Fibroblast of villous mesenchyme (primary cell): Measurements from ENCODE around the gene PLCB3. TPM values are rescaled to one million over a fixed set of nuclear protein-coding genes. Genes with fewer than 3 reads are reported as not detected.
A peak's percentile ranks its signal among the peaks of the same experiment; 100 is the strongest.

Experiments used
- DNase-seq: peaks from one replicate; pipeline ENCODE4 v3.0.0-alpha.2; 2010; ENCODE audit warnings: low read depth
- H3K4me3 ChIP-seq: 2 replicates; pipeline ENCODE4 v1.5.1; 2011; ENCODE audit warnings: low read depth, mild to moderate bottlenecking, low read length
- CTCF ChIP-seq: IDR thresholded peaks from 2 replicates; pipeline ENCODE4 v1.5.1; 2012; ENCODE audit warnings: low read depth, mild to moderate bottlenecking, low read length; ENCODE audit not compliant: insufficient read depth
- total RNA-seq: library from RNA; depleted of rRNA; stranded (reverse); fragments of >200 nt; gene quantifications from 2 replicates; pipeline ENCODE4 v1.2.3, GENCODE V29; 2012

Gene PLCB3
- total RNA-seq, 1 donor: 66.5 TPM

- TF ChIP-seq CTCF: no peak
- H3K4me3 ChIP-seq: no peak overlapping the region
- no peak for DNase-seq
These were observed 31.1 kb upstream of the PLCB3 start for GRCh38 chr11:64220271-64220670.

GRCh38 chr11:64220798-64221197 is 30.5 kb upstream of the PLCB3 start:
- no peak overlapping the region for H3K4me3 ChIP-seq
- no peak for TF ChIP-seq CTCF
- DNase-seq: no peak

- no peak overlapping the region for H3K4me3 ChIP-seq
- no peak for TF ChIP-seq CTCF
- no peak for DNase-seq
These were observed 28.7 kb upstream of the PLCB3 start for GRCh38 chr11:64222651-64223000.

DNA sequence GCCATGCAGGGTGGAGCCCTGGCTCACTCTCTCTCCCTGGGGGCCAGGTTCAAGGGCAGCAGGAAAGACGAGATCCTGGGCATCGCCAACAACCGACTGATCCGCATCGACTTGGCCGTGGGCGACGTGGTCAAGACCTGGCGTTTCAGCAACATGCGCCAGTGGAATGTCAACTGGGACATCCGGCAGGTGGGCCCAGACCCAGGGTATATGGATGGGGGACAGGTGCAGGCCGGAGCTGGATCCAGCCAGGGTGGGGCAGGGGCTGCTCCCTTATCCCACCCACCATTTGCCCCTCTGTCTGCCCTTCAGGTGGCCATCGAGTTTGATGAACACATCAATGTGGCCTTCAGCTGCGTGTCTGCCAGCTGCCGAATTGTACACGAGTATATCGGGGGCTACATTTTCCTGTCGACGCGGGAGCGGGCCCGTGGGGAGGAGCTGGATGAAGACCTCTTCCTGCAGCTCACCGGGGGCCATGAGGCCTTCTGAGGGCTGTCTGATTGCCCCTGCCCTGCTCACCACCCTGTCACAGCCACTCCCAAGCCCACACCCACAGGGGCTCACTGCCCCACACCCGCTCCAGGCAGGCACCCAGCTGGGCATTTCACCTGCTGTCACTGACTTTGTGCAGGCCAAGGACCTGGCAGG is 28.2 kb upstream of the PLCB3 start:
- no peak for DNase-seq
- TF ChIP-seq CTCF: no peak

GRCh38 chr11:64224151-64224890 is 27.0 kb upstream of the PLCB3 start:
- DNase-seq: no peak
- no peak for TF ChIP-seq CTCF
- no peak overlapping the region for H3K4me3 ChIP-seq

More for the DNA sequence above, 28.2 kb upstream of the PLCB3 start:
- H3K4me3 ChIP-seq: no peak overlapping the region

GRCh38 chr11:64224891-64225607 is 26.3 kb upstream of the PLCB3 start:
- no peak for TF ChIP-seq CTCF
- peak overlapping the region; percentile 90 for H3K4me3 ChIP-seq
- DNase-seq: no peak
